ENCODE results near the gene NCKAP5L.

Gene NCKAP5L

GRCh38 chr12:49823350-49823749 is 4.9 kb downstream of the NCKAP5L start:
- no peak for DNase-seq (ENCODE audit: low spot score)

DNA sequence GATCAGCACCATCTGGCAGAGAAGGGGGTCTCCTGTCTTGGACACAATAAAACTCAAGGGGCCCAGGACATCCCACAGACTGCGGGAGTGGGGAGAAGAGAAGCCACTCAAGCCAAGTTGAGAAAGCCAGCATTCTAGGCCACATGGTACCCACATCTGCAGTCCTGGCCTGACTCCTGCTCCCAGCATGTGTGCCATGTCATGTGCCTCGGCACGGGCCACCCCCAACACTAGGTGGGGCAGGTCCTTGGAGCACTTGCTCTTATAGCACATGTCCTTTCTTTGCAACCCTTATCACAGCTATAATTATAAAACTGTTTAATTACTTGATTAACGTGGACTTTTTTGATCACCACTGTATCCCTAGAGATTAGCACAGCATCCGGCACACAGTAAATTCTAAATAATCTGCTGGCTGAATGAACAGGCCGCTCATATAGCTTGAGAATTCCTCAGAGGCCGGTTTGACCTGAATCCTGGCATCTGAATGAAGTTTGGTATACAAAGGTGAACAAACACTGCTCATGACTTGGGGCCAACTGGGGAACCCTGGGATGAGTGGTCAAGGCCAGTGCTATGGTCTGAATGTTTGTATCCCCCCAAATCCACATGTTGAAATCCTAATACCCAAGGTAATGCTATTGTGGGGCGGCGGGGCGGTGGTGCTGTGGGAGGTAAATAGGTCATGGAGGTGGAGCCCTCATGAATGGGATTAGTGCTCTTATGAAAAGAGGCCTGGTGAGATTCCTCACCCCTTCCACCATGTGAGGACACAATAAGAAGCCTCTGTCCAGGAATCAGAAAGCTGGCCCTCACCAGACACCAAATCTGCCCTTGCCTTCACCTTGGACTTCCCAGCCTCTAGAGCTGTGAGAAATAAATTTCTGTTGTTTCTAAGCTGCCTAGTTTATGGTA is 6.6 kb downstream of the NCKAP5L start:
- no peak for DNase-seq (ENCODE audit: low spot score)

- no peak for DNase-seq (ENCODE audit: low spot score)
Measured at GRCh38 chr12:49819786-49820185, 8.4 kb downstream of the NCKAP5L start.

DNA sequence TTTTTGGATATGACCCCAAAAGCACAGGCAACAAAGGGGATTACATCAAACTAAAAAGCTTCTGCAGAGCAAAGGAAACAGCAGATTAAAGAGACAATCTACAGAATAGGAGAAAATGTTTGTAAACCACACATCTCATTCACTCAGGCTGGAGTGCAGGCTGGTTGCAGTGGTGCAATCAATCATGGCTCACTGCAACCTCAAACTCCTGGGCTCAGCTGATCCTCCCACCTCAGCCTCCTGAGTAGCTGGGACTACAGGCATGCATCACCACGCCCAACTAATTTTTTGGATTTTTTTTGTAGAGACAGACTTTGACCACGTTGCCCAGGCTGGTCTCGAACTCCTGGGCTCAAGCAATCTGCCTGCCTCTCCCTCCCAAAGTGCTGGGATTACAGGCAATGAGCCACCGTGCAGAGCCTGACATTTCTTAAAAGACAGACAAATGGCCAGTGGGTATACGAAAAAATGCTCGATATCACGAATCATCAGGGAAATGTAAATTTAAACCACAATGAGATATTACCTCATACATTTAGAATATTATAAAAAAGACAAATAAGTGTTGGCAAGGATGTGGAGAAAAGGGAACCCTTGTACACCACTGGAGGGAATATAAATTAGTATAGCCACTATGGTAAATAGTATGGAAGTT is 9.8 kb downstream of the NCKAP5L start:
- DNase-seq (ENCODE audit: low spot score), result no peak

- DNase-seq (ENCODE audit: low spot score), result no peak
Measured at GRCh38 chr12:49813131-49813530, 15.1 kb downstream of the NCKAP5L start.

GRCh38 chr12:49811961-49812401 is 16.2 kb downstream of the NCKAP5L start:
- DNase-seq (ENCODE audit: low spot score), result no peak

DNA sequence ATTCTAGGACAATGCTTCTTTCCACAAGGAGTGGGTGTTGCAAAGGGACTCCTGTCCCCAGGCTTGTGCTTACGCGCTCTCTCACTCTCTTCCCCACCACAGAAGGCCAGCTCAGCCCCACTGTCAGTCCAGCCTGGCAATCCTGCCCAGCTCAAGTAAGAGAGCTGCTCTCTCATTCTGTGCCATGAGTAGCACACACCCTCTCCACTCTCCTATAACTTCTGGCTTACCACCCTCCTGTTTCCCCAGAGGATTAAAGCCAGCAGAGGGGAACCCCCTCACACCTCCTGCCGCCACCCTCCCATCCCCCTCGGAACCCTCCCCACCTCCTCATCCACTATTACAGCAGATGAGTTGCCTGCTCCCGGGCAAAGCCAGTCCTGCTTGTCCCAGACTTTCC is 17.1 kb downstream of the NCKAP5L start:
- DNase-seq (ENCODE audit: low spot score), result no peak

GRCh38 chr12:49809906-49810389 is 18.3 kb downstream of the NCKAP5L start:
- no peak for DNase-seq (ENCODE audit: low spot score)

DNA sequence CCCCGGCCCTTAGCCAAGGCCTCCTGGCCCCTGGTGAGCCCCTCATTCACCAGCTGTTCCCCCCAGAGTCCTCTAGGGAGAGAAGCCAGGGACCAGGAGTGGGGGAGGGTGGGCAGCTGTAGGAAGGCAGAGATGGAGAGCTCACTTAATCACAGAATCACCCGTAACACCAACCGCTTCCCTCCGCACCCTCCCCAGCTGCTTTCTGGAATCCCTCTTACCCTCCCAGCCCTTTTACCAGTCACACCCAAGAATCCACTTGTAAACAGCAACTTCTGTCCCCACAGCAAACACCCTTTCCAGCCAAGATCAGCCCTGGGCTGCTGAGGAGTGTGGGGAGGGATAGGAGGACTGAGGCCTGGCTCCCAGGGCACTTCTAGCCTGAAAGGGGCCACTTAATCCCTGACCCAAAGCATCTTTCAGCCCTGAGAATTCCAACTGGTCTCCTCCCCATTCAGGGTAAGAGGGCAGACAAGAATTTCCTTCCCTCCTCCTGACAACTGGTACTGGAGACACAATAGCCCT is 18.8 kb downstream of the NCKAP5L start:
- no peak for DNase-seq (ENCODE audit: low spot score)

DNA sequence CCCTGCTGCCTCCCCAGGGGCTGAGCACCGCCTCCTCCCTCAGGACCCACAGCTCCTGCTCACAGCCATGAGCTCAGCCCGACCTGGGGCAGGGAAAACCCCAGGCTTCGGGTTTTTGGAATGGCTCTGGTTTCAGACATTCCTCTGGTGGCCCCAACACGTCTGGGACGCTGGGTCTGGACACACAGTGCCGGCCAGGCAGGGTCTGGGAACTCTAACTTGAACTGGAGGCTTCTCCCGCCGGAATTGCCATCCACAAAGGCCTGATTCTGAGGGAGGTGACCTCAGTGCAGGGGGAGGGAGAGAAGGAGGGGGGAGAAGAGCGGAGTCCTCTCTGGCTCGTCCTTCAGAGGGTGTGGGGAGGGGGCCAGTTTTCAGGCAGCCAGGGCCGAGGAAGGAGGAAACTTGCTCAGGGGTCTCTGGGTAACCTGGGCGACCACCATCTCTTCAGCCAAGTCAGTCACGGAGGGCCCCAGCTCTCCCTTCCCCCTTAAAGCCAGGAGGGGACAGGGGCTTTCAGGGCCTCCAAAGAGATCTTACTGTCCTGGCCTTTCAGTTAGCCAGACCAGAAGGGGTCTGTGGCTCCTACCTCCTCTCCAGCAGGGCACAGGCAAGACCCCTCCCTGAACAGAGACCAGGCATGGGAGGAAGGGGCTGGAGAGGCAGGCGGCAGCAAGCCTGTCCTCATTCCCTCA is 19.4 kb downstream of the NCKAP5L start:
- DNase-seq (ENCODE audit: low spot score), result no peak

DNA sequence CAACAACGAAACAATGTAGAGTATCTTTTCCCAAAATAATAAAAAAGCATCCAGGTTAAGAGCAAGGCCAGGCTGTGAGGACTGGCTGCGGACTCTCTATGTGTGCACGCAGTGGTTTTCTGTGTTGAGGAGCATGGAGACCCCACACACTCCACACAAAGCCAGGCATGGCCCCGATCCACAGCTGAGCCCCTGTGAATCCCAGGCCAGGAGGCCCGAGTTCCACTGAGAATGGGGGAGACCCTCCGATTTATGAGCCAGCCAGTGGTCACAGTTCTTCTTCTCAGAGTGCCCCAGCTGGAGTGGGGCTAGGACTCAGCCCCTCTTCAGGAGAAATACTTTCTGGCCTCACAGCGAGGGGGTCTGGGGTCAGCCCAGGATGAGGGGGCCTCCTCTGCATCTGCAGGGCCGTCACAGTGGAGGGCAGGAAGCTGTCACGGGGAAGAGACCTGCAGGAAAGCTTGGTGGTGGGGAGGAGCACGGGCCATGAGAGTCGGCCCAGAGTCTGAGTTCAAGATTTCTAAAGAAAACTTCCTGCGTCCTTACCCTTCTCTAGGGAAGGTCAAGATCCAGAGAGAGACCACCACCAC is 20.1 kb downstream of the NCKAP5L start:
- no peak for DNase-seq (ENCODE audit: low spot score)

- DNase-seq (ENCODE audit: low spot score), result no peak
Measured at GRCh38 chr12:49806877-49807276, 21.3 kb downstream of the NCKAP5L start.

GRCh38 chr12:49806321-49806813 is 21.8 kb downstream of the NCKAP5L start:
- no peak for DNase-seq (ENCODE audit: low spot score)

DNA sequence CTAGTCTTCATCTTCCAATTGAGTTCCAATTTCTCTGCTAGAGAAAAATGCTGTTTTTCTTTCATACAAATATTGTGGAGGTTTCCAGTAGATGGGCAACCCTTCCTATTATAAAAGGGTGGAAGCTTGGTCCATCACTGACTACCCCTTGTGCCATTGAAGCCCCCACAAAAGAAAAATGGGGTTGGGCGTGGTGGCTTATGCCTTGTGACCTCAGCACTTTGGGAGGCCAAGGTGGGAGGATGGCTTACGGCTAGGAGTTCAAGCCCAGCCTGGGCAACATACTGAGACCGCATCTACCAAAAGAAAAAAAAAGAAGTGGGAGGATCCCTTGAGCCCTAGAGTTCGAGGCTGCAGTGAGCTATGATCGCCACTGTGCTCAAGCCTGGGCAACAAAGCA is 22.8 kb downstream of the NCKAP5L start:
- no peak for DNase-seq (ENCODE audit: low spot score)

- no peak for DNase-seq (ENCODE audit: low spot score)
Measured at GRCh38 chr12:49804821-49805220, 23.4 kb downstream of the NCKAP5L start.

GRCh38 chr12:49803693-49804450 is 24.3 kb downstream of the NCKAP5L start:
- no peak for DNase-seq (ENCODE audit: low spot score)

DNA sequence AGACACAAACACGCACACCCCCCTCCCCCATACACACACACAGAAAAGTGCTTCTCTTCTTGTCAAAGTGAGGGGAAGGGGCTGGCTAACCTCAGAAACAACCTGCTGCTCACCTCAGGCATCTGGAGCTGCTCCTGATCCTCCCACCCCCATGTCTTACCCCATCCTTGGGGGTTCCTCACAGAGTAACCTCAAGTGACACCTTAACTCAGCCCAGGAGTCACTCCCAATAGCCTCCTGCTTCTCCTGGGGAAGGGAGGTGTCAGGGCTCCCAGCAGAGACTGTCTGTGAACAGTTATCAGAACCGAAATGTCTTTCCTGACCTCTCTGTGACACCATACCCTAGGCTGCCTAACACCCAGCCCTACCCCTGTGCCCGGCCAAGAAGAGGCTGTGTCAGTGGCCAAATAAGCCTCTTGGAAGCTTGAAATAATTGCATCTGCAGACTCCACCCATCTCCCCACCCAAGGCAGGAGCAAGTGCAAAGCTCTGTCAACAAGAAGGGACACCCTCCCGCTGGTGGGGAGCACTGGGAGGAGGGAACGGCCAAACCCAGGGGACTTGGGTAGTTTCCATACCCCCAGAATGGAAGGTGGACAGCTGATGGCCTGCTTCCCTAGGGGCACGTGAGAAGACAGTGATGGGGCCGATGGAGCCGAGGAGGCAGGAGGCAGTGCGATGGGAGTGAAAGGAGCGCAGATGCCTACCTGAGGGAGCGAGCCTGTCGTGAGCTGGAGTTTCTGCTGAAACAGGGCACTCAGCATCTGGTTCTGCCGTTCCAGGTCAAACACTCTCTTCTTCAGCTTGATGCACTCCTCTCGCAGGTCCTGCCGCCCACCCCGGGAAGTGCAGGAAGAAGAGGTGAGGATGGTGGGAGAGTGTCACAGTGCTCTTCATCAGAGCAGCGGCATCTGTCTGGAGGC is 26.8 kb downstream of the NCKAP5L start:
- no peak for DNase-seq (ENCODE audit: low spot score)

DNA sequence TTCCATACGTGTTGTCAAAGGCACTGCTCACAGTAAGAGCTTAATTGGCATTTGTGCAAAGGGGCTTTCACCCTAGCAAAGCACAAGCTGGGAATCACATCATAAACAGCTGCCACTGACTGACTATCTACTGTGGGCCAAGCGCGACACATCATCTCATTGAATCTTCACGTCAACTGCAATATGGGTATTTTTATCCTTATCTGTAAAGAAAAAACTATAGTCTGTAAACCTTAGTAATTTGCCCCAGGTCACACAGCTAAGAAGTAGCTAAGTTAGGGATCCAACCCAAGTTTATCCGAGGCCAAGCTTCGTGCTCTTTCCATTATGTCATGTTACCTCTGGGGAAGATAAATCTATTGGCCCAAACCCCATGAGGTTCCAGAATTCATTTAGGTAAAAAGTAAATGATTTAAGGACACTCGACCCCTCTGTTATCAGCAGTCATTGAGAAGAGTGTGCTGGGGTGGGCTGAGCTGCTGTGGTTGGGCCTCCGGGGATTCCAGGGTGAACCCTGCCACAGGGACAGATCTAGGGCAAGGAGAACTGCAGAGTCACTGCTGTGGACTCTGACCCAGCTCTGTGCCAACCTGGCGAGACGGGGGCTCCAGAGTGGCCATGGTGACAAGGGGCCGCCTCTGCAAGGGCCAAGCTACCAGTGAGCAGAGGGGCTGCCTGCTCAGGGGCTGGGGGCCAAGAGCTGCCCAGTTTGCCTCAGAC is 27.6 kb downstream of the NCKAP5L start:
- no peak for DNase-seq (ENCODE audit: low spot score)

DNA sequence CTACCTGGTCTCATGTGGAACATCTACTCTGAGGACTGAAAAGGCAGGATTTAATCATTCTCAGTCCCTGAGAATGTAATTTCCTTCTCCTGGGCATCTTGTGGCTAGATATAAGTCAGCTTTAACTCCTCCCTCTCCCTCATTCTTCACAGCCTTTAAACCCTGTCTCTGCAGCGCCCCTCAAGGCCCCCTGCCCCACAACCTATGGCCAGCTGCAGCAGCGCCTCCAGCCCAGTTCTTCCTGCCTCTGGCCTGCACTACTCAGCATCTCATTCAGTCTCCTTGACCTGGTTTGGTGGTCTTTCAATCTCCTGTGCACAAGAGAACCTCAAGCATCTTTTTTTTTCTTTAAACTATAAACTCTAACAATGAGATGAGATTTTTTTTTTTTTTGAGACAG is 29.3 kb downstream of the NCKAP5L start:
- no peak for DNase-seq (ENCODE audit: low spot score)

Data from HuH-7 (cell line).